Adrenal gland (tissue), 5 donors: ENCODE data around the gene DRG2.

ENCODE experiments used
- POLR2A ChIP-seq, 2 donors: fragments of 450-650 bp; IDR thresholded peaks; one replicate each; pipeline ENCODE4 v1.6.1; 2017; ENCODE audit warnings: antibody characterized with exemption in 2 of 2, mild to moderate bottlenecking in 2 of 2, moderate library complexity in 1 of 2
- TF ChIP-seq, protein P1 (sequence below), 6 experiments: fragments of 450-650 bp in 4 of 6; fragments of 200-600 bp in 2 of 6; sonication (generic) in 1 of 6; IDR thresholded peaks; 1 replicate in 5 of 6; 2 replicates in 1 of 6; pipeline versions ENCODE4 v1.5.1 to v1.8.0; 2016 to 2021; ENCODE audit warnings: antibody characterized with exemption in 6 of 6, mild to moderate bottlenecking in 2 of 6, moderate library complexity in 1 of 6
- donor health status: DM: no; HTN: no; CAD: no.

DNA sequence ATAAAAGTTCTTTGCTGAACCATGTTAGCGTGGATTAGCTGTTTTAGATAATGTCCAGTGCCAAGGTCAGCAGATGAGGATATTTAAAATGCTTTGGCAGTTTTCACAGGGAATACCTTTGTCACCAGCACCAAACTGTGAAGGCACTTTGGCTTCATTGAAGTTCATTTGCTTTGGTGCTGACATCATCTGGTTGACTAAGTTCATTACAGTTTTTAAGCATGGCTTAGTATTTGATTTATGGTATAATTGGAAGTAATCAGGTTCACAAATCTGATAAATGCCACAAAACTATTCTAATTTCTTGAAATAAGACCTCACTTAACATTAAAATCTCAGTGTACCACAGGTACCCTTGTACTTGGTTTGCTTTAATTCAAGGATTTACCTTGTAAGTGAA lies 44.3 kb upstream of the DRG2 start:
- TF ChIP-seq, protein P1, sequence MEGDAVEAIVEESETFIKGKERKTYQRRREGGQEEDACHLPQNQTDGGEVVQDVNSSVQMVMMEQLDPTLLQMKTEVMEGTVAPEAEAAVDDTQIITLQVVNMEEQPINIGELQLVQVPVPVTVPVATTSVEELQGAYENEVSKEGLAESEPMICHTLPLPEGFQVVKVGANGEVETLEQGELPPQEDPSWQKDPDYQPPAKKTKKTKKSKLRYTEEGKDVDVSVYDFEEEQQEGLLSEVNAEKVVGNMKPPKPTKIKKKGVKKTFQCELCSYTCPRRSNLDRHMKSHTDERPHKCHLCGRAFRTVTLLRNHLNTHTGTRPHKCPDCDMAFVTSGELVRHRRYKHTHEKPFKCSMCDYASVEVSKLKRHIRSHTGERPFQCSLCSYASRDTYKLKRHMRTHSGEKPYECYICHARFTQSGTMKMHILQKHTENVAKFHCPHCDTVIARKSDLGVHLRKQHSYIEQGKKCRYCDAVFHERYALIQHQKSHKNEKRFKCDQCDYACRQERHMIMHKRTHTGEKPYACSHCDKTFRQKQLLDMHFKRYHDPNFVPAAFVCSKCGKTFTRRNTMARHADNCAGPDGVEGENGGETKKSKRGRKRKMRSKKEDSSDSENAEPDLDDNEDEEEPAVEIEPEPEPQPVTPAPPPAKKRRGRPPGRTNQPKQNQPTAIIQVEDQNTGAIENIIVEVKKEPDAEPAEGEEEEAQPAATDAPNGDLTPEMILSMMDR (IDR thresholded peaks at IDR 0.05) = peak in 1 of 6 experiments; percentile 11
- TF ChIP-seq POLR2A (IDR thresholded peaks at IDR 0.05) = no peak
